GM10266 (cell line): ENCODE results near the gene KLF16.
A peak's percentile ranks its signal among the peaks of the same experiment; 100 is the strongest.

Experiments
- DNase-seq: peaks from one replicate; pipeline ENCODE4 v3.0.0; 2012; ENCODE audit errors: extremely low spot score
- TF ChIP-seq, protein P1 (sequence below): IDR thresholded peaks from 2 replicates; pipeline ENCODE4 v1.5.1; 2012; ENCODE audit warnings: mild to moderate bottlenecking, low read depth; ENCODE audit not compliant: control insufficient read depth, insufficient read depth; ENCODE audit errors: missing control alignments

KLF16 gene

DNA sequence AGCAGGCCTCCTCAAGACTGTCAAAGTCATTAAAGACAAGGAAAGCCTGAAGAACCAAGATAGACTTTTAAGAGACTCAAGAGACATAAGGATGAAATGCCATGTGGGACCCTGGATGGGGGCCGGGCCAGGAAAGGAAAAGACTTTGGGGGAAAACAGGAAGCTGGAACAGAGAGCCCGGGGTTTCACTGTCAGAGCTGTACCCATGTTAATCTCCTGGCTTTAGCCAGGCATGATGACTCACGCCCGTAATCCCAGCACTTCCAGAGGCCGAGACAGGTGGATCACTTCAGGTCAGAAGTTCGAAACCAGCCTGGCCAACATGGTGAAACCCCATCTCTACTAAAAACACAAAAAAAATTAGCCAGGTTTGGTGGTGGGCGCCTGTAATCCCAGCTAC, 5.6 kb upstream of the KLF16 start:
- TF ChIP-seq, protein P1, sequence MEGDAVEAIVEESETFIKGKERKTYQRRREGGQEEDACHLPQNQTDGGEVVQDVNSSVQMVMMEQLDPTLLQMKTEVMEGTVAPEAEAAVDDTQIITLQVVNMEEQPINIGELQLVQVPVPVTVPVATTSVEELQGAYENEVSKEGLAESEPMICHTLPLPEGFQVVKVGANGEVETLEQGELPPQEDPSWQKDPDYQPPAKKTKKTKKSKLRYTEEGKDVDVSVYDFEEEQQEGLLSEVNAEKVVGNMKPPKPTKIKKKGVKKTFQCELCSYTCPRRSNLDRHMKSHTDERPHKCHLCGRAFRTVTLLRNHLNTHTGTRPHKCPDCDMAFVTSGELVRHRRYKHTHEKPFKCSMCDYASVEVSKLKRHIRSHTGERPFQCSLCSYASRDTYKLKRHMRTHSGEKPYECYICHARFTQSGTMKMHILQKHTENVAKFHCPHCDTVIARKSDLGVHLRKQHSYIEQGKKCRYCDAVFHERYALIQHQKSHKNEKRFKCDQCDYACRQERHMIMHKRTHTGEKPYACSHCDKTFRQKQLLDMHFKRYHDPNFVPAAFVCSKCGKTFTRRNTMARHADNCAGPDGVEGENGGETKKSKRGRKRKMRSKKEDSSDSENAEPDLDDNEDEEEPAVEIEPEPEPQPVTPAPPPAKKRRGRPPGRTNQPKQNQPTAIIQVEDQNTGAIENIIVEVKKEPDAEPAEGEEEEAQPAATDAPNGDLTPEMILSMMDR: no peak

DNA sequence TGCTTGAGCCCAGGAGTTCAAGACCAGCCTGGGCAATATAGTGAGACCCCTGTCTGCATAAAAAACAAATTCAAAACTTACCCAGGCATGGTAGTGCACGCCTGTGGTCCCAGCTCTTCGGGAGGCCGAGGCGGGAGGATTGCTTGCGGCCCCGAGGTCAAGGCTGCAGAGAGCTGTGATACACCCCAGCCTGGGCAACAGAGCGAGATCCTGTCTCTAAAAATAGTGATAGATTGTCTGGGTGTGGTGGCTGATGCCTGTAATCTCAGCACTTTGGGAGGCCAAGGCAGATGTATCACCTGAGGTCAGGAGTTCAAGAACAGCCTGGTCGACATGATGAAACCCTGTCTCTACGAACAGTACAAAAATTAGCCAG, 4.0 kb upstream of the KLF16 start:
- TF ChIP-seq, protein P1: no peak

More for the DNA sequence above, 5.6 kb upstream of the KLF16 start:
- no peak for DNase-seq

DNA sequence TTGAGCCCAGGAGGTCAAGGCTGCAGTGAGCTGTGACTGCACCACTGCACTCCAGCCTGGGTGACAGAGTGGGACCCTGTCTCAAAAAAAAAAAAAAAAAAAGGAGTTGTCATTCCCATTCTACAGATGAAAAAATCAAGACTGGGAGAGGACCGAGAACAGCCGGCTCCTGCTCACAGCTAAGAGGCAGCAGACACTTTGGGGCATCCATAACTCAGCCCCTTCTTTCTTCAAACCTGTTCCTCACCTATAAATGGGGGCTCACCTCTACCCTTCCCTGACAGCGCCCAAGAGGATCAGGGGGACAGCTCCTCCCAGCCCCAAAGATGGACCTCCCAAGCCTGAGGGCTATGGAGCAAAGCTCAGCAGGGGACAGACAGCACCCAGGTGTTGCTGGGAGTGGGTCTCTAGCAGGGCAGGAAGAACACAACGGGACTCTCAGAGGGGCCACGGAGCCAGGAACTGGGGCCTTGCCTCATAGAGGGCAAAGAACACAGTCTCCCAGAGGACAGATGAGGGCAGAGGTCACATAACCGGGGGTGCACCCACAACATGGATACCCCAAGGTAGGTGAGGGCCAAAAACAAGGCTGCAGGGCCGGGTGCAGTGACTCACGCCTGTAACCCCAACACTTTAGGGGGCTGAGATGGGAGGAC, 3.4 kb upstream of the KLF16 start:
- no peak for DNase-seq
- TF ChIP-seq, protein P1: no peak

More for the DNA sequence above, 4.0 kb upstream of the KLF16 start:
- no peak for DNase-seq

DNA sequence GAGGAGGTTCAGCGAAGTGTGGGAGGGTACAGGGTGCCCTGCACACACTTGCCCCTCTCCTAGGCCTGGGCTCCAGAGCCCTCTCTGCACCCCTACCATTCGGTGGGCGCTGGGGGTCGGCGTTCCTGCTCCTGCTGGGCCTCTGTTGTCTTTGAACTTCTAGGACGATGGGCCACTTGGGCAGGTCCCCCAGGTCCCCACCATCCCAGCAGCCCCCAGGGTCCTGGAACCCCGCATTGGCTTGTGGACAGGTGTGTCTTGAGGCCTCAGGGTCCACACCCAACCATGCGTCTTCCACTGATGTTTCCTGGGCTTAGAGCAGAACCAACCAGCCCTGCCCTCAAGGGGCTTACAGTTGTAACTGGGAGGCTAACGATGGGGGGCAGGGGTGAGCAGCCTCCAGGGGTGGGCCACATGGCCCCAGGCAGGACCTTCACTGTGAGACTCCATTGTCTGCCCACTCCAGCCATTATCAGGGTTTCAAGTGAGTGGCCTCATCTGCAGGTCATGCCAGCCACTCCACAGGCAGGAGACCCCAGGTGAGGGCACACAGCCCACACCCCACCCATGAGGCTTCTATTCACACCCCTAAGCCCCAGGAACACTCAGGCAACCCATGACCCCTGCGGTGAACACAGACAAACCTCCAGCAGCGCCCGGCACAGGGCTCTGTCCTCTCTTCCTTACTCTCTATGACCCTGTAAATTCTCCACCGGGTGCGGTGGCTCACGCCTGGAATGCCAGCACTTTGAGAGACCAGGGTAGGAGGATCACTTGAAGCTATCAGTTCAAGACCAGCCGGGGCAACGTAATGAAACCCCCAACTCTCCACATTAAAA, 2.0 kb upstream of the KLF16 start:
- no peak for DNase-seq
- TF ChIP-seq, protein P1: no peak

DNA sequence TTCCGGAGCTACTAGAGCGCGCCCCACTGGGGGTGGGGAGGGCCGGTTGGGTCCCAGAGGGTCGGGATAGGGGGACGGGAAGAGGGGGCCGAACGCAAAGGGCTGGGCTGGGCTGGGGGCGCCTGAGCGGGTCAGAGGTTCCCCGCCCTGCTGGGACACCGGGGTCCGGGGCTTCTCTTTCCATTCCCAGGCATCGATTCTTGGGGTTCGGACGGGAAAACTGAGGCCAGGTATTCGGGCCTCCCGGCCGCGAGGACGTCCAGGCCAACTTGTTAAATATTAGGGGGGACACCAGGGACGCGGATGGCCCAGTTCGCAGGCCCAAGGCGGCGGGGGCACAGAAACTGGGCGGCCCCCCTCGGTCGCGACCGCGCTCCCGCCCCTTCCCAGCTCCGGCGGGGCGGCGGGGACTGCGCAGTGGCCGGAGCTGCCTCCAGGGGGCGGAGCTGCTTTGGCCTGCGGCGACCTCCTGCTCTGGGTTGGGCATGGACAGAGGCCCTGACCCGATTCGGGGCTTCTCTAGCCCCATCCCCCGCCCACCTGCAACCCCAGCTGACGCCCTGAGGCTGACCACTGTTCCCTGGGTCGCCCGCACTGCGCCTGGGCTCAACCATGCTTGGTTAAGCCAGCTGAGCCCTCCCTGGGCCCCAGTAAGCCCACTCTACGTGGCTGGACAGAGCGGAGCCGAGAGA, 1.2 kb upstream of the KLF16 start:
- TF ChIP-seq, protein P1: peak; percentile 94

DNA sequence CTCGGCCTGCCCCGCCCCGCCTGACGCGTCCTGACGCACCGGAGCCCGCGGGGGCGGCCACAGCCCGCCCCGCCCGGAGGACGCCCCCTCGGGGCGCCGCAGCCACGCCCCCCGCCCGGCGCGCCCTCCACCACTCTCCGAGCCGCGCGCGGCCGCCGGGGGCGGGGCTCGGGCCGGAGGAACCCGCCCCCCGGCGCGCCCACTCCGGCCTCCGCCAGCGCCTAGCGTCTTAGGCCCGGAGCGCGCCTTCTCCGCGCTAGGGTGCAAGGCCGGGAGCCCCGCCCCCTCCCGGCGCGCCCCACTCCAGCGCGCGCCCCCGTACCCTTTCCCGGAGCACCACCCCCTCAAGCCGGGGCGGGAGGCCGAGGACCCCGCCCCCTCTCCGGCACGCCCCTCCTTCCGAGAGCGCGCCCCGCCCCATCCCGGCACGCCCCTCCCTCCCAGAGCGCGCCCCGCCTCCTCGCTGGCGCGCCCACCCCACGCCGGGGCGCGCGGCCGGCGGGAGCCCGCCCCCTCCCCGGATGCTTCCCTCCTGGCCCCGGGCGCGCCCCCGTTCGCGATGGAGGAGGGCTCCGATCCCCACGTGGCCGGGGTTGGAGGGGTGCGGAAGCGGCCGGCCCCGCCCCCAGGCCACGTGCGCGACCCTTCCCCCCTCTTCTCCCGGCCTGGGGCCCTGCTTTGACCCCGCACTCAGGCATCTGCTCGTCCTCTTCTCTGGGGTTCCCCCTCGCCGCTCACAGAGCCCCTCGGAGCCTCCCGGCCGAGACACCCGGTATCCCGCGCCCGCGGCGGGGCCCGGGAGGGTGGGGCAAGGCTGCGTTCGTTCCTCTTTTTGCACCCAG, 480 bp upstream of the KLF16 start:
- TF ChIP-seq, protein P1: no peak
- peak; percentile 99 for DNase-seq

More for the DNA sequence above, 1.2 kb upstream of the KLF16 start:
- peak; percentile 89 for DNase-seq
